ENCODE results near the gene ZHX3. TPM values are rescaled to one million over a fixed set of nuclear protein-coding genes. Genes with fewer than 3 reads are reported as not detected.

Gene ZHX3
- total and polyA plus RNA-seq, 2 of the 4 experiments (the other 2 are of a cell fraction), result 25.0 to 28.0 TPM

DNA sequence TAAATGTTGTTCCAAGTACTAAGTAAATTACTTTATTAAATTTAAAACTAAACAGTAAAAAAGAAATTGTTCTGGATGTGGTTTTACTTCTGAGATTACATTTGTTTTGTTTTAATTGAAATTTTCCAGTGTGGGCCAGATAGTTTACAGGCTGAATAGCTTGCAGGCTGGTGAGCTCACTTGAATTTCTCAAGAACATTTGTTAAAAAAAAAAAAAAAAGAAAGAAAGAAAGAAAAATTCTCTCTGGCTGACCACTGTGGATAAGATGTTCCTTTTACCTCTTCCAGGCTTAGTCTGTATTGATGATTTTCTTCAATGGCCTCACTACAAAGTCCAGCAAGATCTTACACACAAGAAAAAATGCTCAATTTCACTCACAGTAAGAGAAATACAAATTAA lies 94.8 kb downstream of the ZHX3 start:
- H3K9me3 ChIP-seq (ENCODE audit: control insufficient read depth, insufficient read depth, low read length), result no peaks in the 10 kb centered on the region
- DNase-seq (peak; percentile 54), ATAC-seq (ENCODE audit: low read depth) (peak; percentile 57)
- H4K91ac ChIP-seq (ENCODE audit: insufficient read depth, low read depth, low read length), result no peak overlapping the region
- no peak overlapping the region for H3K9ac ChIP-seq (ENCODE audit: low read depth, low read length)
- H3K4ac ChIP-seq (ENCODE audit: low read depth, low read length), result no peak overlapping the region
- no TSS peak for BruUV-seq (replicated peaks)
- no peak overlapping the region for H2BK120ac ChIP-seq (ENCODE audit: low read depth, low read length)
- intact Hi-C loops (cut with micrococcal nuclease), result loop anchor here (2.0 kb wide), 1 partner anchor 46 kb away; no protein-coding TSS in a partner anchor
- H2BK15ac ChIP-seq (ENCODE audit: low read depth, low read length), result no peak overlapping the region
- H3K27ac ChIP-seq (ENCODE audit: insufficient read depth, low read length), result no peak overlapping the region
- peaks cover 9% of the 10 kb centered on the region for H3K4me1 ChIP-seq (ENCODE audit: control insufficient read depth, insufficient read depth, low read length)
- ChIA-PET POLR2A (ENCODE audit: unreplicated experiment) (interaction anchor here (0.7 kb wide), 1 partner anchor 167 kb away, joined by 3 read pairs; no protein-coding TSS in a partner anchor), CTCF (interaction anchor here (0.6 to 3.0 kb wide), 5 partner anchors 10 to 117 kb away, joined by 3 to 12 read pairs (median 5); no protein-coding TSS in a partner anchor)
- no peak overlapping the region for H3K4me3 ChIP-seq (ENCODE audit: insufficient read depth, low read depth, low read length)
- in situ Hi-C loops (cut with MboI; ENCODE audit: low sequenced_read_pairs), result no loop called here
- H3K79me1 ChIP-seq (ENCODE audit: low read depth in 1 of 2, low read length in 2 of 2), result peaks cover 28 to 55% of the 10 kb centered on the region in 2 experiments
- no peaks in the 10 kb centered on the region; the same call in 1 of the 2 replicates for H3K9me1 ChIP-seq (ENCODE audit: insufficient read depth, low read length)
- H2AK5ac ChIP-seq (ENCODE audit: low read depth, low read length), result no peak overlapping the region
- dilution Hi-C loops (cut with HindIII; ENCODE audit: low sequenced_read_pairs, unreplicated experiment), result no loop called here
- peak overlapping the region; percentile 69 for H3K4me2 ChIP-seq (ENCODE audit: low read depth, low read length)
- H3K27me3 ChIP-seq (ENCODE audit: control insufficient read depth, insufficient read depth, low read length), result no peaks in the 10 kb centered on the region
- H2BK5ac ChIP-seq (ENCODE audit: low read depth, low read length, poor library complexity, severe bottlenecking), result peak overlapping the region; percentile 54
- H3K56ac ChIP-seq (ENCODE audit: extremely low read depth, insufficient read depth, low read length), result no peak overlapping the region
- no peak overlapping the region for H4K8ac ChIP-seq (ENCODE audit: low read depth in 2 of 2, low read length in 2 of 2)
- no peak overlapping the region for H2BK20ac ChIP-seq (ENCODE audit: low read depth, low read length)
- TF ChIP-seq MAZ (IDR thresholded peaks at IDR 0.05; ENCODE audit: borderline replicate concordance, low read depth, low read length), result no peak
- no peak for TF ChIP-seq RFX5 (IDR thresholded peaks at IDR 0.05; ENCODE audit: low read depth, low read length)
- TF ChIP-seq RCOR1 (IDR thresholded peaks at IDR 0.05; ENCODE audit: insufficient replicate concordance, low read length), result no peak
- TF ChIP-seq CEBPB (IDR thresholded peaks at IDR 0.05; ENCODE audit: low read depth, low read length), result no peak
- H3K14ac ChIP-seq (replicated peaks; ENCODE audit: low read depth, low read length), result no peak overlapping the region
- H3K18ac ChIP-seq (ENCODE audit: low read depth, low read length), result no peak overlapping the region; the same call in 1 of the 2 replicates
- no peak overlapping the region for H4K5ac ChIP-seq (ENCODE audit: low read depth, low read length)
- no peaks in the 10 kb centered on the region for H3K36me3 ChIP-seq (ENCODE audit: control insufficient read depth, insufficient read depth, low read length)
- H3K23ac ChIP-seq (ENCODE audit: low read depth, low read length), result no peak overlapping the region
- H2AK9ac ChIP-seq (replicated peaks; ENCODE audit: low read depth, low read length, poor library complexity), result no peak overlapping the region
- H4K20me1 ChIP-seq (ENCODE audit: insufficient read depth, low read length), result no peaks in the 10 kb centered on the region; the same call in 1 of the 2 replicates
- no peak overlapping the region for H2AFZ ChIP-seq (replicated peaks; ENCODE audit: low read length, poor library complexity)
